Naive thymus-derived CD4-positive, alpha-beta T cell (primary cell): ENCODE results near the gene DUS1L. TPM values are rescaled to one million over a fixed set of nuclear protein-coding genes. Genes with fewer than 3 reads are reported as not detected.

Experiments used
- ATAC-seq: fragments of 150-1000 bp; cut with Tn5 transposase; 2 replicates; pipeline ENCODE4 v1.10.0; 2021; ENCODE audit warnings: mild to moderate bottlenecking, moderate library complexity
- CTCF ChIA-PET: fragments of 350-600 bp; sonication (Branson Sonifier 250); formaldehyde crosslinking; loops from one replicate; lab custom pipeline; 2021; ENCODE audit warnings: antibody characterized with exemption; lab: Charles Lee
- POLR2A ChIA-PET: fragments of 350-600 bp; sonication (Branson Sonifier 250); formaldehyde crosslinking; loops from one replicate; lab custom pipeline; 2021; ENCODE audit warnings: antibody characterized with exemption, inconsistent platforms; lab: Charles Lee
- DNase-seq, 9 donors: peaks; one replicate each; pipeline versions ENCODE4 v3.0.0 to v3.0.0-alpha.2; 2020 to 2022; ENCODE audit warnings: mixed read lengths in 1 of 9
- H3K27ac ChIP-seq: one replicate; pipeline ENCODE4 v1.7.0; 2013; ENCODE audit warnings: mild to moderate bottlenecking, low read depth, low read length, moderate library complexity
- H3K27me3 ChIP-seq, 2 donors: one replicate each; pipeline ENCODE4 v1.7.0; 2013; ENCODE audit warnings: low read length in 2 of 2, mild to moderate bottlenecking in 2 of 2, moderate library complexity in 2 of 2; ENCODE audit not compliant: control insufficient read depth in 2 of 2, insufficient read depth in 2 of 2
- H3K36me3 ChIP-seq, 3 experiments: 1 replicate in 2 of 3; 2 replicates in 1 of 3; pipeline ENCODE4 v1.7.0; 2013; ENCODE audit warnings: low read length in 3 of 3, mild to moderate bottlenecking in 3 of 3, moderate library complexity in 1 of 3; ENCODE audit not compliant: insufficient read depth in 3 of 3, control insufficient read depth in 2 of 3
- H3K4me1 ChIP-seq, 2 donors: one replicate each; pipeline ENCODE4 v1.7.0; 2013; ENCODE audit warnings: low read length in 2 of 2, mild to moderate bottlenecking in 2 of 2, moderate library complexity in 1 of 2; ENCODE audit not compliant: control insufficient read depth in 2 of 2, insufficient read depth in 2 of 2
- H3K4me3 ChIP-seq: 2 replicates; pipeline ENCODE4 v1.7.0; 2013; ENCODE audit warnings: mild to moderate bottlenecking, low read length
- H3K9me3 ChIP-seq, 3 experiments: 1 replicate in 2 of 3; 2 replicates in 1 of 3; pipeline ENCODE4 v1.7.0; 2013; ENCODE audit warnings: low read length in 3 of 3; ENCODE audit not compliant: control insufficient read depth in 2 of 3
- H3K27ac Mint-ChIP-seq, 9 donors: one replicate each; pipeline ENCODE4 v1.8.0; 2020 to 2022; ENCODE audit warnings: mixed read lengths in 9 of 9, mild to moderate bottlenecking in 8 of 9, moderate library complexity in 5 of 9, inconsistent platforms in 2 of 9
- H3K27me3 Mint-ChIP-seq, 5 donors: one replicate each; pipeline ENCODE4 v1.8.0; 2021 to 2022; ENCODE audit warnings: mixed read lengths in 5 of 5, mild to moderate bottlenecking in 1 of 5
- H3K36me3 Mint-ChIP-seq, 5 donors: one replicate each; pipeline ENCODE4 v1.8.0; 2020 to 2022; ENCODE audit warnings: mixed read lengths in 5 of 5, mild to moderate bottlenecking in 3 of 5, inconsistent platforms in 1 of 5
- H3K4me1 Mint-ChIP-seq, 7 donors: one replicate each; pipeline ENCODE4 v1.8.0; 2020 to 2022; ENCODE audit warnings: mixed read lengths in 7 of 7, mild to moderate bottlenecking in 3 of 7, inconsistent platforms in 1 of 7
- H3K4me3 Mint-ChIP-seq, 10 donors: one replicate each; pipeline ENCODE4 v1.8.0; 2020 to 2022; ENCODE audit warnings: mild to moderate bottlenecking in 10 of 10, mixed read lengths in 10 of 10, moderate library complexity in 6 of 10, inconsistent platforms in 2 of 10
- H3K9me3 Mint-ChIP-seq, 11 donors: one replicate each; pipeline ENCODE4 v1.8.0; 2020 to 2022; ENCODE audit warnings: mixed read lengths in 11 of 11, mild to moderate bottlenecking in 4 of 11, inconsistent platforms in 1 of 11, moderate library complexity in 1 of 11
- intact Hi-C, 2 donors: fragments of 100-400 bp; cut with micrococcal nuclease; formaldehyde crosslinking; loops; one replicate each; pipeline ENCODE4 v1.15.1; 2023
- polyA plus RNA-seq, 2 donors: library from polyadenylated mRNA; unstranded; fragments of 300-500 nt; fragmentation: Illumina TruSeq; gene quantifications; one replicate each; pipeline ENCODE4 v1.2.3, GENCODE V29; 2021
- total RNA-seq, 6 experiments: library from RNA in 5 of 6; stranded (reverse) in 5 of 6; gene quantifications; 1 replicate in 5 of 6; 2 replicates in 1 of 6; pipeline ENCODE4 v1.2.3 and lab custom pipeline; 2021 to 2026

DUS1L gene
- total and polyA plus RNA-seq, 7 experiments from 2014 or later, result 52.9 to 157 (median 143) TPM

DNA sequence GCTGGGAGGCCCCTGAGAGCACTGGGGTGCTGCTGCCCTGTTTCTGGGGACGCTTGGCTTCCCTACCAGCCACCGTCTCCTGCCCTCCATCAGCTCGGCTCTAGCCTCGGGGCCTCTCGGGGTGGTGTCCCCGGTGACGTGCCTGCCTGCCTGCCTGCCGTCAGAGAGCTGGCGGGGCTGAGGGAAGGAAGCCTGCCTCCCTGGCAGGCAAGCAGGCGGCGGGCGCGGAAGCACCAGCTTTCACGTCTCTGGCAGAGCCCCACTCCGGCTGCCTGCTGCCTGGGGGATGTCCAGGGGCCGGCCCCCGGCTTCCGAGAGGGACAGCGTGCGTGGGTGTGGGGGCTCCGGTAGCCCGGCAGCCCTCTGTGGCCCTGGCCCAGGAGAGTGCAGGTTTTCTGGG is 52.3 kb downstream of the DUS1L start:
- no peak for ATAC-seq
- Mint-ChIP-seq H3K36me3 (no peaks in the 10 kb centered on the region), H3K9me3 (no peaks in the 10 kb centered on the region), H3K4me3 (no peak overlapping the region), H3K27me3 (no peaks in the 10 kb centered on the region), H3K27ac (no peak overlapping the region), H3K4me1 (no peaks in the 10 kb centered on the region)
- DNase-seq, result no peak
- Histone ChIP-seq H3K27ac (no peak overlapping the region), H3K4me1 (no peaks in the 10 kb centered on the region), H3K27me3 (no peaks in the 10 kb centered on the region), H3K9me3 (no peaks in the 10 kb centered on the region), H3K4me3 (no peak overlapping the region), H3K36me3 (peaks cover 0 to 24% (median 0%) of the 10 kb centered on the region in 3 experiments)
- intact Hi-C loops, result no loop called here
- ChIA-PET POLR2A (no interaction called here), CTCF (no interaction called here)

DNA sequence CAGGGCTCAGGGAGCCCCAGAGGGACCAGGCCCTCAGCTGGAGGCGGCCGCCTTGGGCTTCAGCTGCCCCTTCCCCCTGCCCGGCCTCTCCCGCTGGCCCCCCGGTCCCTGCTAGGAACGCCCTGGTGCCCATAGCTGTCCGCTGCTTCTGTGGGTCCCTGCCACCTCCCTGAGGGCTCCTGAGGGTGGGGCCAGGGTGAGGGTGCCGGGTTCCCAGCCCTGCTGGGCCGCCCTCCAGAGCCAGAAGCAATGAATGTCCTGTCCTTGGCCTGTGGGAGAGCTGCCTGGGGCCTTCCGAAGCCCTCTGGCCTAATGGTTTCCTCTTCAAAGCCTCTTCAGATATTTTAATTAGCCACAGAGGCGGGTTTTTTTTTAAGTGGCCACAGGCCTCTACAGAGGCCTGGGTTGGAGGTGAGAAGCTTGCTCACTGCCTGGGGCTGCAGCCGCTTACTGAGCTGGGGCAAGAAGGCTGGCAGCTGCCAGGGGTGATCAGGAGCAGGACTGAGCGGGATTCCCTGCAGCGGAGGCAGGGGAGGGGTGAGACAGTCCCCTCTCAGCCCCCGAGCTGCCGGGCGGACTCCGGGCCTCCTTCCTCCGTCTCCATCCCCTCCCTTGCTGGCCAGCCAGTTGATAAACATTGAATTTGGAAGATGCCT is 52.8 kb downstream of the DUS1L start:
- no peak overlapping the region for H3K4me3 Mint-ChIP-seq
- H3K4me1 Mint-ChIP-seq, result no peaks in the 10 kb centered on the region
- intact Hi-C loops, result no loop called here
- Histone ChIP-seq H3K4me3 (no peak overlapping the region), H3K27ac (no peak overlapping the region), H3K4me1 (no peaks in the 10 kb centered on the region), H3K9me3 (no peaks in the 10 kb centered on the region), H3K36me3 (peaks cover 0 to 18% (median 0%) of the 10 kb centered on the region in 3 experiments), H3K27me3 (no peaks in the 10 kb centered on the region)
- H3K9me3 Mint-ChIP-seq, result no peaks in the 10 kb centered on the region
- no peaks in the 10 kb centered on the region for H3K36me3 Mint-ChIP-seq
- CTCF ChIA-PET, result interaction anchor here (0.7 kb wide), 1 partner anchor 22 kb away, joined by 3 read pairs; no protein-coding TSS in a partner anchor
- POLR2A ChIA-PET, result interaction anchor here (0.9 kb wide), 1 partner anchor 53 kb away, joined by 4 read pairs; no protein-coding TSS in a partner anchor
- H3K27ac Mint-ChIP-seq, result no peak overlapping the region
- no peak for DNase-seq
- no peak for ATAC-seq
- no peaks in the 10 kb centered on the region for H3K27me3 Mint-ChIP-seq

DNA sequence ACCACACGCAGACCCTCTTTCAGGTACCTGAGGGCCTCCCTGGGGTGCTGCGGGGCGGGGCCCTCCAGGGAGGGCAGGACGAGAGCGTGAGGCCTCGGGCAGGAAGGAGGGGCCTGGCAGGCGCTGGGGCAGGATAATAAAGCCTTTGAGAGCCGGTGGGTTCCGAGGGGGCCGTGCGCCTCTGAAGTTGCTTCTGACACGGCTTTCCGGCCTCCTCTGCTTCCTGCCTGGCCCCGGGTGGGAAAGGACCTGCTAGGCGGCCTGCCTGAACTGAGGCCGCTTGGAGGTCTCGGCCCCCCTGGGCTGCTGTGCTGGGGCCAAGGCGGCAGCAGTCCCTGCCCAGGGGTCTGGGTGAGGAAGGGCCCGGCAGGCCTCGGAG is 53.4 kb downstream of the DUS1L start:
- H3K9me3 ChIP-seq, result no peaks in the 10 kb centered on the region
- ATAC-seq (no peak), DNase-seq (no peak)
- POLR2A ChIA-PET, result interaction anchor here (0.9 kb wide), 1 partner anchor 53 kb away, joined by 4 read pairs; no protein-coding TSS in a partner anchor
- H3K36me3 ChIP-seq, result peaks cover 0 to 13% (median 0%) of the 10 kb centered on the region in 3 experiments
- intact Hi-C loops, result no loop called here
- no peaks in the 10 kb centered on the region for H3K4me1 ChIP-seq
- no peaks in the 10 kb centered on the region for H3K36me3 Mint-ChIP-seq
- no peak overlapping the region for H3K27ac Mint-ChIP-seq
- no peak overlapping the region for H3K4me3 ChIP-seq
- H3K4me1 Mint-ChIP-seq, result no peaks in the 10 kb centered on the region
- H3K27ac ChIP-seq, result no peak overlapping the region
- H3K4me3 Mint-ChIP-seq, result no peak overlapping the region
- no peaks in the 10 kb centered on the region for H3K27me3 ChIP-seq
- H3K9me3 Mint-ChIP-seq, result no peaks in the 10 kb centered on the region
- no peaks in the 10 kb centered on the region for H3K27me3 Mint-ChIP-seq
- CTCF ChIA-PET, result interaction anchor here (0.7 kb wide), 1 partner anchor 23 kb away, joined by 3 read pairs; no protein-coding TSS in a partner anchor

DNA sequence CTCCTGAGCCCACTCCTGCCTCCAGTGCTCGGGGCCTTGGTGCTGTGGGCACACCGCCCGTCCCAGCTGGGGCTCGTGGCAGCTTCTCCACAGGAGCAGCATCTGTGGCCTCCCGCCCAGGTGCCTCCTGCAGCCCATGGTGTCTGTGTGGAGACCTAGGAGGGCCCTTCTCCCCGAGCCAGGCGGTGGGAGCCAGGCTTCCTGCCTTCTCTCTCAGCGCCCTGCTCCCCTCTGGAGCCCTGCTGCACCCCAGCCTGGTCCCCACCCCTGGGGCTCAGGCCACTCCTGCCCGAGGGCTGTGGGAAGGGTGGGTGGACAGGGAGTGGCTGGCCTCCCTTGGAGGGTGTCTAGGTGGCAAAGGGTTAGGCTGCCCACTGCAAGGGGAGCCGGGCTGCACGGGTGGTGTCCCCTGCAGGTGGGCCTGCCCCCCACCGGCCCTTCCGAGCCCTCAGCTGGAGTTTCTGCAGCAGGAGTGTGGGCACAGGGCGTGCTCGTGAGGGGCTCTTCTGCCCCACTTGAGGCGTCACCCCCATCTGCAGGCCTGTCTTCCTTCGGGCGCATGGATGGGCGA is 53.9 kb downstream of the DUS1L start:
- intact Hi-C loops, result no loop called here
- Mint-ChIP-seq H3K4me3 (no peak overlapping the region), H3K36me3 (no peaks in the 10 kb centered on the region), H3K27me3 (no peaks in the 10 kb centered on the region), H3K27ac (no peak overlapping the region), H3K4me1 (no peaks in the 10 kb centered on the region), H3K9me3 (no peaks in the 10 kb centered on the region)
- Histone ChIP-seq H3K27me3 (no peaks in the 10 kb centered on the region), H3K27ac (no peak overlapping the region), H3K4me3 (no peak overlapping the region), H3K36me3 (peaks cover 0 to 10% (median 0%) of the 10 kb centered on the region in 3 experiments), H3K9me3 (no peaks in the 10 kb centered on the region), H3K4me1 (no peaks in the 10 kb centered on the region)
- DNase-seq (no peak), ATAC-seq (no peak)
- ChIA-PET CTCF (no interaction called here), POLR2A (interaction anchor here (0.8 kb wide), 1 partner anchor 285 kb away, joined by 3 read pairs; no protein-coding TSS in a partner anchor)

DNA sequence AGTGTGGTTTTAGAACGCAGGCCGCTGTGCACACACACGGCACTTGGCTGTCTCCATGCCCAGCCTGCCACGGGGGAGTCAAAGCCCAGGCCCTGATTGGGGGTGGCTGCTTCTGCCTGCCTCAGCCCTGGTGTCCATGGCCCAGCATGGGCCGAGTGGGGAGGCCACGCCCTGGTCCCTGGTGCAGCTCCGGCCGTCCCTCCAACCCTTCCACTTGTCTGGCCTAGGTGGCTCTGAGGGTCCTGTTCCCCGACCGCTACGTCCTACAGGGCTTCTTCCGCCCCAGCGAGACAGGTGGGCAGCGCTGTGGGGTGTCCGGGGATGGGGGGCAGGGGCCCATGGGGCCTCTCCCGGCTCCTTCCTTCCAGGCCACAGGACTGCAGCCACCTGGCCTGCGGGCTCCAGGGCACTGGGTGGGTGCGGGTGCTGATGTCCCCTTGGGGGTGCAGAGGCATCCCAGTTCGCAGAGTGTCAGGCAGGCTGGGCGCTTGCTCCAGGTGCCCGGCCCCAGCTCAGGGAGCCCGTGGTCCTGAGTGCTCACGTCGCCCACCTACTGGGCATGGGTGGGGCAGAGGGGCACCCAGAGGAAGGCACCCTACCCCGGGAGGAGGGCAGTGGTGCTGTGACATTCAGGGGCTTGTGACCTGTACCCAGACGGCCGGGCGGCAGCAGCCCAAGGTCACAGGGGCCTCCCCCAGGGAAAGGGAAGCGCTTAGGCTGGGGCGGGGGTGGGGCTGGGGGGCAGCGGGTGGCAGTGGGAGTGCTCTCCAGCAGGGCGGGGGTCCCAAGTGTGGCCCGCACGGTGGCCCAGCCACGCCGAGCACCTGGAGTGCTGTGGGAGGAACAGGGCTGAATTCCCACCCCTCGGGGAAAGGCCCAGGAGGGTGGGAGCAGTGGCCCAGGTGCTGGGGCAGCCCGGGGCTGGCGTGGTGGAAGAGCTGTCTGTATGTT is 54.8 kb downstream of the DUS1L start:
- H3K36me3 ChIP-seq, result peaks cover 0 to 10% (median 0%) of the 10 kb centered on the region in 3 experiments
- intact Hi-C loops, result no loop called here
- ATAC-seq (no peak), DNase-seq (no peak)
- no peaks in the 10 kb centered on the region for H3K4me1 ChIP-seq
- no peak overlapping the region for H3K27ac ChIP-seq
- H3K4me3 ChIP-seq, result no peak overlapping the region
- CTCF ChIA-PET, result no interaction called here
- POLR2A ChIA-PET, result interaction anchor here (0.8 kb wide), 1 partner anchor 286 kb away, joined by 3 read pairs; no protein-coding TSS in a partner anchor
- Mint-ChIP-seq H3K4me1 (peaks cover 0 to 3% (median 0%) of the 10 kb centered on the region in 7 donors), H3K4me3 (no peak overlapping the region), H3K36me3 (no peaks in the 10 kb centered on the region), H3K27ac (no peak overlapping the region), H3K27me3 (no peaks in the 10 kb centered on the region), H3K9me3 (no peaks in the 10 kb centered on the region)
- H3K9me3 ChIP-seq, result no peaks in the 10 kb centered on the region
- H3K27me3 ChIP-seq, result no peaks in the 10 kb centered on the region

DNA sequence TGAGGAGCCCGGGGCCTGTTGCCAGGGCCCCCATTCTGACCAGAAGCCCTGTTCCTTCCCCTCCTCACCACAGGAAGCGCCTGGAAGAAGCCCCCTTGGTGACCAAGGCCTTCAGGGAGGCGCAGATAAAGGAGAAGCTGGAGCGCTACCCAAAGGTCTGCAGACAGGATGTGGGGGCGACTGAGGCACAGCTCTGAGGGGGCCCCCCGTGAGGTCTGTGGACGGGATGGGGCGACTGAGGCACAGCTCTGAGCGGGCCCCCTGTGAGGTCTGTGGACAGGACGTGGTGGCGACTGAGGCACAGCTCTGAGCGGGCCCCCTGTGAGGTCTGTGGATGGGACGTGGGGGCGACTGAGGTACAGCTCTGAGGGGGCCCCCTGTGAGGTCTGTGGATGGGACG is 56.2 kb downstream of the DUS1L start:
- Mint-ChIP-seq H3K27me3 (no peaks in the 10 kb centered on the region), H3K27ac (no peak overlapping the region), H3K9me3 (no peaks in the 10 kb centered on the region), H3K4me1 (peaks cover 0 to 3% (median 0%) of the 10 kb centered on the region in 7 donors), H3K36me3 (no peaks in the 10 kb centered on the region), H3K4me3 (no peak overlapping the region)
- Histone ChIP-seq H3K27ac (no peak overlapping the region), H3K9me3 (no peaks in the 10 kb centered on the region), H3K4me1 (no peaks in the 10 kb centered on the region), H3K36me3 (peaks cover 0 to 10% (median 0%) of the 10 kb centered on the region in 3 experiments), H3K27me3 (no peaks in the 10 kb centered on the region), H3K4me3 (no peak overlapping the region)
- ATAC-seq (no peak), DNase-seq (no peak)
- POLR2A ChIA-PET, result interaction anchor here (0.5 kb wide), 1 partner anchor 12 kb away, joined by 3 read pairs; no protein-coding TSS in a partner anchor
- CTCF ChIA-PET, result no interaction called here
- intact Hi-C loops, result no loop called here
